OCI-LY3 (cell line): ENCODE results near the gene LIPG.

Experiments used
- CTCF ChIP-seq: fragments of 200-600, 300-600 bp; sonication (generic); IDR thresholded peaks from 2 replicates; pipeline ENCODE4 v1.5.1; 2014; ENCODE audit warnings: antibody characterized with exemption, low read length, low read depth
- EZH2phosphoT487 ChIP-seq: fragments of 200-600 bp; shearing (Covaris generic); IDR thresholded peaks from 2 replicates; pipeline ENCODE4 v1.6.1; 2018; ENCODE audit warnings: antibody characterized with exemption, mixed run types, low read depth

DNA sequence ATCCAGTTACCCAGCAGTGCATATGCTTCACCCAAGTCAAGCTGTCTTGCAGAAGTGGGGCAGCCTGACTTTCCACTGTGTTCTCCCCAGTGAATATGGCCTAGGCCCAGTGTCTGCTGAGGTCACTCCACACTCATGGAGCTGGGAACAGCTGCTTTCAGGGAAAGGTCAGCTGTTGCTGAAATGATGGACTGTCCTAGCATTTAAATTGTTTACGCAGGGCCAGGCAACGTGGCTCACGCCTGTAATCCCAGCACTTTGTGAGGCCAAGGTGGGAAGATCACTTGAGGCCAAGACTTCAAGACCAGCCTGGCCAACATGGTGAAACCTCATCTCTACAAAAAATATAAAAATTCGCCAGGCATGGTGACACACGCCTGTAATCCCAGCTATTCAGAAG lies 86.5 kb downstream of the LIPG start:
- TF ChIP-seq CTCF (no peak), EZH2phosphoT487 (no peak)
